H9 (cell line): ENCODE data around the gene SPX. TPM values are rescaled to one million over a fixed set of nuclear protein-coding genes. Genes with fewer than 3 reads are reported as not detected.

Source experiments
- DNase-seq: peaks from one replicate; pipeline ENCODE4 v3.0.0-alpha.2; 2017
- H2AFZ ChIP-seq: one replicate; pipeline ENCODE4 v1.6.1; 2013; ENCODE audit warnings: mild to moderate bottlenecking, low read length, control low read depth, moderate library complexity
- H2AK5ac ChIP-seq: 2 replicates; pipeline ENCODE4 v1.6.1; 2013; ENCODE audit warnings: low read length, control low read depth, mixed read lengths; ENCODE audit not compliant: insufficient read length
- H2BK120ac ChIP-seq: one replicate; pipeline ENCODE4 v1.6.1; 2013; ENCODE audit warnings: low read depth, mild to moderate bottlenecking, low read length, control low read depth, inconsistent platforms; ENCODE audit not compliant: poor library complexity, severe bottlenecking
- H2BK12ac ChIP-seq: 2 replicates; pipeline ENCODE4 v1.6.1; 2013; ENCODE audit warnings: low read length, control low read depth, mixed read lengths, low read depth; ENCODE audit not compliant: insufficient read length
- H2BK15ac ChIP-seq: 2 replicates; pipeline ENCODE4 v1.6.1; 2013; ENCODE audit warnings: low read depth, low read length, control low read depth
- H2BK20ac ChIP-seq: one replicate; pipeline ENCODE4 v1.6.1; 2013; ENCODE audit warnings: low read depth, mild to moderate bottlenecking, low read length, control low read depth, inconsistent platforms; ENCODE audit not compliant: poor library complexity, severe bottlenecking
- H2BK5ac ChIP-seq: 2 replicates; pipeline ENCODE4 v1.6.1; 2013; ENCODE audit warnings: low read length, control low read depth, mixed read lengths; ENCODE audit not compliant: insufficient read length
- H3K14ac ChIP-seq: 2 replicates; pipeline ENCODE4 v1.6.1; 2013; ENCODE audit warnings: low read length, control low read depth; ENCODE audit not compliant: insufficient read depth
- H3K18ac ChIP-seq: 2 replicates; pipeline ENCODE4 v1.6.1; 2013; ENCODE audit warnings: low read depth, mild to moderate bottlenecking, mixed read lengths, low read length, control low read depth; ENCODE audit not compliant: insufficient read length
- H3K23ac ChIP-seq: 2 replicates; pipeline ENCODE4 v1.6.1; 2013; ENCODE audit warnings: low read length, control low read depth, mixed read lengths, low read depth; ENCODE audit not compliant: insufficient read length
- H3K23me2 ChIP-seq: 2 replicates; pipeline ENCODE4 v1.6.1; 2013; ENCODE audit warnings: low read depth, mild to moderate bottlenecking, mixed read lengths, low read length, control low read depth; ENCODE audit not compliant: insufficient read length, poor library complexity, severe bottlenecking
- H3K27ac ChIP-seq: 2 replicates; pipeline ENCODE4 v1.5.1; 2013; ENCODE audit warnings: low read length, control low read depth, mixed read lengths, low read depth; ENCODE audit not compliant: insufficient read length
- H3K27me3 ChIP-seq: 2 replicates; pipeline ENCODE4 v1.6.1; 2013; ENCODE audit warnings: low read length, control low read depth, inconsistent platforms; ENCODE audit not compliant: insufficient read depth
- H3K4ac ChIP-seq: 2 replicates; pipeline ENCODE4 v1.6.1; 2013; ENCODE audit warnings: low read depth, mild to moderate bottlenecking, control low read depth, inconsistent platforms, low read length, moderate library complexity
- H3K4me1 ChIP-seq: 2 replicates; pipeline ENCODE4 v1.6.1; 2013; ENCODE audit warnings: low read length, control low read depth, inconsistent platforms; ENCODE audit not compliant: insufficient read depth
- H3K4me2 ChIP-seq: 2 replicates; pipeline ENCODE4 v1.6.1; 2013; ENCODE audit warnings: low read length, control low read depth, mixed read lengths; ENCODE audit not compliant: insufficient read length, insufficient read depth
- H3K56ac ChIP-seq: 2 replicates; pipeline ENCODE4 v1.6.1; 2013; ENCODE audit warnings: low read depth, mild to moderate bottlenecking, mixed read lengths, low read length, control low read depth; ENCODE audit not compliant: insufficient read length
- H3K79me1 ChIP-seq: 2 replicates; pipeline ENCODE4 v1.6.1; 2013; ENCODE audit warnings: low read depth, mild to moderate bottlenecking, moderate library complexity, low read length, control low read depth, inconsistent platforms; ENCODE audit not compliant: insufficient read depth, poor library complexity, severe bottlenecking
- H3K79me2 ChIP-seq: 2 replicates; pipeline ENCODE4 v1.6.1; 2013; ENCODE audit warnings: low read length, control low read depth, inconsistent platforms; ENCODE audit not compliant: insufficient read depth
- H3K9ac ChIP-seq: 2 replicates; pipeline ENCODE4 v1.6.1; 2013; ENCODE audit warnings: low read length, control low read depth, mixed read lengths; ENCODE audit not compliant: insufficient read length; ENCODE audit errors: extremely low read depth
- H3K9me3 ChIP-seq: one replicate; pipeline ENCODE4 v1.6.1; 2013; ENCODE audit warnings: low read depth, low read length, inconsistent platforms; ENCODE audit not compliant: control insufficient read depth
- H3T11ph ChIP-seq: one replicate; pipeline ENCODE4 v1.6.1; 2013; ENCODE audit warnings: mild to moderate bottlenecking, low read length, control low read depth, inconsistent platforms
- H4K20me1 ChIP-seq: one replicate; pipeline ENCODE4 v1.6.1; 2013; ENCODE audit not compliant: control insufficient read depth, insufficient read length, insufficient read depth
- H4K5ac ChIP-seq: 2 replicates; pipeline ENCODE4 v1.6.1; 2013; ENCODE audit warnings: low read depth, mild to moderate bottlenecking, mixed read lengths, low read length, control low read depth; ENCODE audit not compliant: insufficient read length
- H4K8ac ChIP-seq: replicated peaks from 2 replicates; pipeline ENCODE4 v1.6.1; 2013; ENCODE audit warnings: low read length, control low read depth, mixed read lengths, low read depth; ENCODE audit not compliant: insufficient read length
- H4K91ac ChIP-seq: 2 replicates; pipeline ENCODE4 v1.6.1; 2013; ENCODE audit warnings: low read depth, mild to moderate bottlenecking, moderate library complexity, mixed read lengths, low read length, control low read depth; ENCODE audit not compliant: insufficient read length
- H3K27ac Mint-ChIP-seq, 3 experiments: 2 replicates in 2 of 3; 3 replicates in 1 of 3; pipeline ENCODE4 v1.8.0; 2020 to 2021; ENCODE audit warnings: mixed read lengths in 3 of 3, mild to moderate bottlenecking in 1 of 3, moderate library complexity in 1 of 3
- H3K27me3 Mint-ChIP-seq: 2 replicates; pipeline ENCODE4 v1.8.0; 2021; ENCODE audit warnings: low read depth, mild to moderate bottlenecking, moderate library complexity, mixed read lengths
- H3K36me3 Mint-ChIP-seq, 3 experiments: 2 replicates in 2 of 3; 3 replicates in 1 of 3; pipeline ENCODE4 v1.8.0; 2020 to 2021; ENCODE audit warnings: low read depth in 3 of 3, mixed read lengths in 3 of 3; ENCODE audit not compliant: insufficient read depth in 1 of 3
- H3K4me1 Mint-ChIP-seq, 2 experiments: 2 replicates each; pipeline ENCODE4 v1.8.0; 2020; ENCODE audit warnings: mixed read lengths in 2 of 2
- H3K4me3 Mint-ChIP-seq, 2 experiments: 2 replicates in 1 of 2; 3 replicates in 1 of 2; pipeline ENCODE4 v1.8.0; 2020 to 2021; ENCODE audit warnings: mild to moderate bottlenecking in 2 of 2, mixed read lengths in 2 of 2, moderate library complexity in 1 of 2
- H3K9me3 Mint-ChIP-seq, 2 experiments: 2 replicates in 1 of 2; 3 replicates in 1 of 2; pipeline ENCODE4 v1.8.0; 2020; ENCODE audit warnings: mild to moderate bottlenecking in 2 of 2, mixed read lengths in 2 of 2, moderate library complexity in 1 of 2
- WGBS: extraction: QIAGEN DNeasy Blood & Tissue Kit; methylation state at CpG from one replicate; pipeline ENCODE4 v1.1.7; 2013; ENCODE audit warnings: missing lambda C conversion rate, low lambda C conversion rate, mixed read lengths; ENCODE audit not compliant: insufficient read length; ENCODE audit errors: extremely low coverage; 5-methylcytosine and 5-hydroxymethylcytosine counted together
- total RNA-seq: library from RNA; stranded (reverse); gene quantifications from 2 replicates; pipeline ENCODE4 v1.2.1, GENCODE V29; 2021
- TF ChIP-seq, protein P1 (sequence below): fragments of 200-600 bp; sonication (generic); conservative IDR thresholded peaks from 3 replicates; pipeline ENCODE4 v1.8.0; 2021; ENCODE audit warnings: antibody characterized with exemption, mild to moderate bottlenecking

SPX gene
- total RNA-seq, 1 experiment from 2014 or later, result 0.35 TPM

DNA sequence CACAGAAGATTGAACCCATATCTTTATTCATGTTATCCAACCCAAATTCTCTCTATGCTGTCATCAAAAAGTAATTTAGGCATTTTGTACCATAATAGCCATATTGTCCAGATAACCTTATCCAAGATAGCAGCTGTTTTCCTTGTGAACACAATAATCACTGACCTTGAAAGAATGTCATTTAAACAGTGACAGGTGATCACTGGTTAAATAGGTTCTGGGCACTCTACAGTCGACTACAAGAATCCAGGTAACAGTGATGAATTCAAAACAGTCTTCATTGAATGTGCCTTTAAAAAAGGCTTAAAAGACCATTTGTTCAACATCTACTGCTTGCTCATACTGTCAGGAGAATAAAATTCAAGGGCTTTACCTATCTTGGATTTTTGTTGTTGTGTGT is 4.6 kb upstream of the SPX start:
- no peak overlapping the region for H4K91ac ChIP-seq
- H3K23ac ChIP-seq, result no peak overlapping the region
- H3K79me2 ChIP-seq, result no peaks in the 10 kb centered on the region
- TF ChIP-seq, protein P1, sequence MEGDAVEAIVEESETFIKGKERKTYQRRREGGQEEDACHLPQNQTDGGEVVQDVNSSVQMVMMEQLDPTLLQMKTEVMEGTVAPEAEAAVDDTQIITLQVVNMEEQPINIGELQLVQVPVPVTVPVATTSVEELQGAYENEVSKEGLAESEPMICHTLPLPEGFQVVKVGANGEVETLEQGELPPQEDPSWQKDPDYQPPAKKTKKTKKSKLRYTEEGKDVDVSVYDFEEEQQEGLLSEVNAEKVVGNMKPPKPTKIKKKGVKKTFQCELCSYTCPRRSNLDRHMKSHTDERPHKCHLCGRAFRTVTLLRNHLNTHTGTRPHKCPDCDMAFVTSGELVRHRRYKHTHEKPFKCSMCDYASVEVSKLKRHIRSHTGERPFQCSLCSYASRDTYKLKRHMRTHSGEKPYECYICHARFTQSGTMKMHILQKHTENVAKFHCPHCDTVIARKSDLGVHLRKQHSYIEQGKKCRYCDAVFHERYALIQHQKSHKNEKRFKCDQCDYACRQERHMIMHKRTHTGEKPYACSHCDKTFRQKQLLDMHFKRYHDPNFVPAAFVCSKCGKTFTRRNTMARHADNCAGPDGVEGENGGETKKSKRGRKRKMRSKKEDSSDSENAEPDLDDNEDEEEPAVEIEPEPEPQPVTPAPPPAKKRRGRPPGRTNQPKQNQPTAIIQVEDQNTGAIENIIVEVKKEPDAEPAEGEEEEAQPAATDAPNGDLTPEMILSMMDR, result no peak
- H3K27ac ChIP-seq, result no peak overlapping the region
- WGBS, result no CpG with 5 or more reads among the region's 1 CpG
- Mint-ChIP-seq H3K27me3 (peaks cover 18% of the 10 kb centered on the region), H3K27ac (no peak overlapping the region), H3K4me3 (no peak overlapping the region), H3K36me3 (peaks cover 0 to 3% (median 0%) of the 10 kb centered on the region in 3 experiments; a peak in 3 of 7 replicates), H3K9me3 (peaks cover 0 to 4% of the 10 kb centered on the region in 2 experiments; a peak in 1 of 5 replicates), H3K4me1 (peaks cover 2 to 5% of the 10 kb centered on the region in 2 experiments; a peak in 1 of 4 replicates)
- no peaks in the 10 kb centered on the region for H3K4me1 ChIP-seq
- no peaks in the 10 kb centered on the region for H3K9me3 ChIP-seq
- no peak overlapping the region for H3K14ac ChIP-seq
- H2AK5ac ChIP-seq, result no peak overlapping the region
- no peak overlapping the region for H4K8ac ChIP-seq
- no peak overlapping the region for H2AFZ ChIP-seq
- no peak overlapping the region for H3T11ph ChIP-seq
- H3K56ac ChIP-seq, result no peak overlapping the region
- no peak overlapping the region for H2BK15ac ChIP-seq
- no peak overlapping the region for H2BK20ac ChIP-seq
- H2BK12ac ChIP-seq, result no peak overlapping the region
- DNase-seq, result no peak
- no peaks in the 10 kb centered on the region for H3K23me2 ChIP-seq
- H2BK120ac ChIP-seq, result no peak overlapping the region
- H3K9ac ChIP-seq, result no peak overlapping the region
- H4K5ac ChIP-seq, result no peak overlapping the region
- H2BK5ac ChIP-seq, result no peak overlapping the region
- no peaks in the 10 kb centered on the region for H4K20me1 ChIP-seq
- peaks cover 3% of the 10 kb centered on the region; the same call in 1 of the 2 replicates for H3K27me3 ChIP-seq
- H3K4me2 ChIP-seq, result no peak overlapping the region
- H3K79me1 ChIP-seq, result no peaks in the 10 kb centered on the region
- H3K4ac ChIP-seq, result no peak overlapping the region
- no peak overlapping the region for H3K18ac ChIP-seq
